HFFc6 (cell line): ENCODE data around the gene ATXN1. TPM values are rescaled to one million over a fixed set of nuclear protein-coding genes. Genes with fewer than 3 reads are reported as not detected.

ENCODE experiments used
- DNase-seq: peaks from one replicate; pipeline ENCODE4 v3.0.0-alpha.2; 2018
- H3K27ac Mint-ChIP-seq: 2 replicates; pipeline ENCODE4 v1.8.0; 2020; ENCODE audit warnings: mild to moderate bottlenecking, mixed read lengths
- H3K27me3 Mint-ChIP-seq: 2 replicates; pipeline ENCODE4 v1.8.0; 2021; ENCODE audit warnings: mild to moderate bottlenecking, moderate library complexity, mixed read lengths; ENCODE audit not compliant: insufficient read depth
- H3K36me3 Mint-ChIP-seq: 2 replicates; pipeline ENCODE4 v1.8.0; 2021; ENCODE audit warnings: low read depth, mixed read lengths
- H3K4me1 Mint-ChIP-seq: 2 replicates; pipeline ENCODE4 v1.8.0; 2020; ENCODE audit warnings: low read depth, mixed read lengths
- H3K4me3 Mint-ChIP-seq: 2 replicates; pipeline ENCODE4 v1.8.0; 2020; ENCODE audit warnings: mild to moderate bottlenecking, moderate library complexity, mixed read lengths
- H3K9me3 Mint-ChIP-seq: 2 replicates; pipeline ENCODE4 v1.8.0; 2020; ENCODE audit warnings: mild to moderate bottlenecking, mixed read lengths
- total RNA-seq, 6 experiments: library from RNA; stranded (reverse); fragmentation: NEBNext Ultra II Directional; extraction: Animal tissue kit (Norgen Biotek cat#: 25700); gene quantifications; 2 replicates in 1 of 6; 3 replicates in 5 of 6; pipeline ENCODE4 v1.2.3, GENCODE V29; 2021
- TF ChIP-seq, protein P1 (sequence below): fragments of 200-600 bp; sonication (generic); IDR thresholded peaks from 2 replicates; pipeline ENCODE4 v1.5.0; 2021; ENCODE audit warnings: antibody characterized with exemption, mild to moderate bottlenecking

The ATXN1 gene
- total RNA-seq, 6 experiments from 2014 or later = 28.2 to 41.5 (median 30.5) TPM

DNA sequence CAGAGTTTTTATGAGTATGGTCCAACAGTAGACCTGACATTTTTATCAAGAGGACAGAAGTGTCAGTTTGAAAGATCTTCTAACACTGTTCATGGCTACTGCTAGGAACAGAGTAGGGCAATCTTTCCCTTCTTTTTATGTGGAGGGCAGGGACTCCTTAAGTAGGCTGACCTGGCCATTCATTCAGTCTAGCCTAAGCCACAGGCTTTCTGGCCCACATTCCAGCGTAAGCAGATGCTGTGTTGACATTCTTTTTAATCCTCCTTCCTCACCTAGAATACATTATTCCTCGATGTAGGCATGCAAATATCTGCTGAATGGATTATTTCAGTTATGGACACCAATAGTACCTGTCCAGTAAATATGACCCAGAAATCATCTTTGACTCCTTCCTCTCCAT is 188.3 kb downstream of the ATXN1 start:
- Mint-ChIP-seq H3K9me3 (no peaks in the 10 kb centered on the region), H3K27me3 (no peaks in the 10 kb centered on the region; the same call in 1 of the 2 replicates), H3K4me1 (peaks cover 10% of the 10 kb centered on the region), H3K36me3 (peaks cover 15% of the 10 kb centered on the region), H3K4me3 (no peak overlapping the region), H3K27ac (no peak overlapping the region)
- no peak for DNase-seq
- TF ChIP-seq, protein P1, sequence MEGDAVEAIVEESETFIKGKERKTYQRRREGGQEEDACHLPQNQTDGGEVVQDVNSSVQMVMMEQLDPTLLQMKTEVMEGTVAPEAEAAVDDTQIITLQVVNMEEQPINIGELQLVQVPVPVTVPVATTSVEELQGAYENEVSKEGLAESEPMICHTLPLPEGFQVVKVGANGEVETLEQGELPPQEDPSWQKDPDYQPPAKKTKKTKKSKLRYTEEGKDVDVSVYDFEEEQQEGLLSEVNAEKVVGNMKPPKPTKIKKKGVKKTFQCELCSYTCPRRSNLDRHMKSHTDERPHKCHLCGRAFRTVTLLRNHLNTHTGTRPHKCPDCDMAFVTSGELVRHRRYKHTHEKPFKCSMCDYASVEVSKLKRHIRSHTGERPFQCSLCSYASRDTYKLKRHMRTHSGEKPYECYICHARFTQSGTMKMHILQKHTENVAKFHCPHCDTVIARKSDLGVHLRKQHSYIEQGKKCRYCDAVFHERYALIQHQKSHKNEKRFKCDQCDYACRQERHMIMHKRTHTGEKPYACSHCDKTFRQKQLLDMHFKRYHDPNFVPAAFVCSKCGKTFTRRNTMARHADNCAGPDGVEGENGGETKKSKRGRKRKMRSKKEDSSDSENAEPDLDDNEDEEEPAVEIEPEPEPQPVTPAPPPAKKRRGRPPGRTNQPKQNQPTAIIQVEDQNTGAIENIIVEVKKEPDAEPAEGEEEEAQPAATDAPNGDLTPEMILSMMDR = no peak

DNA sequence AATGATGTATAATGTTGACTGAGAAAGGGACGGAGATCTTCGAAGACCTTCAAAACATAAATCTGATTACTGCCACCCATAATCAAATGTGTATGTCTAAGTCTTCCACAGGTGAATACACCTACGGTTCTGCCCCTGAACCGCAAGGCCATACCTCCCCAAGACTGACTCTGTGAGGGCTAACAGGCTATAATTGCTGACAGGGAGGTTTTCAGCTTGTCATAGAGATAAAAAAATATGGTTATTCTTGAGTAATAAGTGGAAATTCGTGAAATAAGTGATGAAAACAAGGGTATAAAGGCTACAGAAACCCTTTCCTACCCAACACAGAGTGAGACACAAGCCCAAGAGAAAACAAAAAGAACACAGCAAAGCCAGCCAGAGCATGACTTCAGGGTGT is 188.9 kb downstream of the ATXN1 start:
- Mint-ChIP-seq H3K27me3 (no peaks in the 10 kb centered on the region; the same call in 1 of the 2 replicates), H3K4me1 (peaks cover 10% of the 10 kb centered on the region), H3K27ac (no peak overlapping the region), H3K4me3 (no peak overlapping the region), H3K9me3 (no peaks in the 10 kb centered on the region), H3K36me3 (peaks cover 15% of the 10 kb centered on the region)
- TF ChIP-seq, protein P1 = no peak
- no peak for DNase-seq

DNA sequence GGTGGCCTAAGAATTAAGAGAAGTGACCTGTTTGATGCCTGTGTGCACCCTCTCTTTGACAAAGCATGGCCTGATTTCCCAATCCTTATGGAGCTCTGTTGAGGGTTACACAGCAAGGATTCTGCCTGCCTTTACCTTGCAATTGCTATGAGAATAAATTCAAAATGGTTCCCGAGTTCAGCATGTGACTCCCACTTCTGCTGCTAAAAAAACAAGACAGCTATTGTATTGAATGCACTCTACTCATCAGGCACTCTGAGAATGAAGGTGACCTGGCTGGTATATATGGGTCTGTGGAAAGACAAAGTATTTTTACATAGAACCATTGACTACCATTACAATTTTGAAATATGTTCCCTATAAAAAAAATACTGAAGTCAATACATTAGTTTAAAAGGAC is 190.3 kb downstream of the ATXN1 start:
- peaks cover 15% of the 10 kb centered on the region for H3K36me3 Mint-ChIP-seq
- no peak overlapping the region for H3K4me3 Mint-ChIP-seq
- no peaks in the 10 kb centered on the region; the same call in 1 of the 2 replicates for H3K27me3 Mint-ChIP-seq
- H3K27ac Mint-ChIP-seq = no peak overlapping the region
- TF ChIP-seq, protein P1 = no peak
- no peaks in the 10 kb centered on the region for H3K9me3 Mint-ChIP-seq
- no peak for DNase-seq
- no peaks in the 10 kb centered on the region; the same call in 1 of the 2 replicates for H3K4me1 Mint-ChIP-seq

DNA sequence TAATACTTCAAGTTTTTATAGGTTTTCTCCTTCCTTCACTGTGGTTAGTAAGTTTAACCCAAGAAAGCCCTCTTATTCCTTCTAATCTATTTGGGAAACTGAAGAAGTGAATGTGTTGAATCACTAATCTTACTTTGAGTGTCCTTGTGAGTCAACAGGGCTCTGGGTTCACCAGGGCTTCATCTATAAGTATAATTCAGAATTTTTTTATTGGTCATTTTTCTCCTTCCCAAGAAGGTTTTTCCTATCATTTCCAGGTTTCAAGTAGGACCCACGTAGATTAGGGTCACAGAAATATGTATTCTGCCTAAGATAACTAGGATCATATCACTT is 191.1 kb downstream of the ATXN1 start:
- DNase-seq = no peak
- TF ChIP-seq, protein P1 = no peak
- H3K36me3 Mint-ChIP-seq = peaks cover 13% of the 10 kb centered on the region
- no peak overlapping the region for H3K4me3 Mint-ChIP-seq
- no peaks in the 10 kb centered on the region for H3K9me3 Mint-ChIP-seq
- no peaks in the 10 kb centered on the region; the same call in 1 of the 2 replicates for H3K27me3 Mint-ChIP-seq
- H3K4me1 Mint-ChIP-seq = no peaks in the 10 kb centered on the region; the same call in 1 of the 2 replicates
- H3K27ac Mint-ChIP-seq = no peak overlapping the region

DNA sequence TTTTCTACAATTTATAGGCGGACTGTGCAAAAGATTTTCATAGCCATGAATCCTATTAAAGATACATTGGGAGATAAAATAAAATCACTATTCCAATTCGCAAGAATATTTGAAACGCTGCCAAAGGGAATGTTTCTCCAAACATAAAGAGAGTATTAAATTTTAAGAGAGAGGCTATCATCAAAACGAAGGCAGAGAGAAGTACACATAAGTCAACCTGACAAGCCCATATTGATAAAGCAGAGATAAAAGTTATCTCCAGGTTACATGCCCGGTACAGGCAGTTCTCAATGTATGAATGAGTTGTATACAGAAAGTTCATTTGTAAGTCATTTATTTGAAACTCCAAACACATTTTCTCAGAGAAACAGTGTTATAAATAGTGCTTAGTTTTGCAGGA is 193.1 kb downstream of the ATXN1 start:
- Mint-ChIP-seq H3K27ac (no peak overlapping the region), H3K4me1 (no peaks in the 10 kb centered on the region; the same call in 1 of the 2 replicates), H3K4me3 (no peak overlapping the region), H3K27me3 (no peaks in the 10 kb centered on the region), H3K36me3 (peaks cover 9% of the 10 kb centered on the region), H3K9me3 (no peaks in the 10 kb centered on the region)
- TF ChIP-seq, protein P1 = no peak
- DNase-seq = no peak

DNA sequence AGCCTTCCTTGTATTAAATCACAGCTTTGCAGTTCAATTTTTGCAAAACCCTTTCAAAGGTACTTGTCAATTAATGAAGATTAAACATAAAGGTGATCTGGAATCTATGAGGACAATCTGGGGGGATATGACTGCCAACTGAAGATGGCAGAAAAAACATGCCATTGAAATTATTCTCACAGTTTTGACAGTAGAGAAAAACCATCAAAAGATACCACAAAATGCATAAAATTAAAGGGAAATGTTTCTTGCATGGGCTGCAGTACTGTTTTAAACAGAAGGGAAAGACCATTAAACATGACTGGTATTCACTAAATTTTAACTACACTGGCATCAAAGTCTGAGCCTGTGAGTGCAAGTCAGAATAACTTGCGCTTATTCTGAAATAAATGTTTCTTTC is 194.2 kb downstream of the ATXN1 start:
- H3K27ac Mint-ChIP-seq = no peak overlapping the region
- peaks cover 9% of the 10 kb centered on the region for H3K36me3 Mint-ChIP-seq
- H3K4me1 Mint-ChIP-seq = no peaks in the 10 kb centered on the region; the same call in 1 of the 2 replicates
- TF ChIP-seq, protein P1 = no peak
- DNase-seq = no peak
- H3K27me3 Mint-ChIP-seq = no peaks in the 10 kb centered on the region
- H3K4me3 Mint-ChIP-seq = no peak overlapping the region
- no peaks in the 10 kb centered on the region for H3K9me3 Mint-ChIP-seq
